Erythroblast (primary cell): ENCODE results near the gene GAPDHS.

ENCODE experiments used
- GATA1 ChIP-seq: IDR thresholded peaks from 2 replicates; pipeline ENCODE4 v1.6.1; 2011; ENCODE audit warnings: low read depth, mild to moderate bottlenecking, control low read depth, low read length, moderate library complexity
- POLR2A ChIP-seq: IDR thresholded peaks from 2 replicates; pipeline ENCODE4 v1.6.1; 2011; ENCODE audit warnings: mild to moderate bottlenecking, low read length

GRCh38 chr19:35560677-35561076, 27.4 kb downstream of the GAPDHS start:
- TF ChIP-seq POLR2A (no peak), GATA1 (no peak)
